Skin of body (tissue), 2 donors: ENCODE data around the gene RERE. TPM values are rescaled to one million over a fixed set of nuclear protein-coding genes. Genes with fewer than 3 reads are reported as not detected.
A peak's percentile ranks its signal among the peaks of the same experiment; 100 is the strongest.
"Not testable (repeated sequence)": the region's sequence is repeated elsewhere in the genome, so short reads cannot be mapped to it uniquely, and the experiment has no call there.

Experiments
- DNase-seq: peaks from one replicate; lab custom pipeline; 2025; lab: John Stamatoyannopoulos, UW
- total RNA-seq: library from RNA; depleted of rRNA; stranded (reverse); fragments of >200 nt; gene quantifications from one replicate; pipeline ENCODE4 v1.2.3, GENCODE V29; 2014

The RERE gene
- total RNA-seq, 1 donor from 2014 or later, result 125 TPM

DNA sequence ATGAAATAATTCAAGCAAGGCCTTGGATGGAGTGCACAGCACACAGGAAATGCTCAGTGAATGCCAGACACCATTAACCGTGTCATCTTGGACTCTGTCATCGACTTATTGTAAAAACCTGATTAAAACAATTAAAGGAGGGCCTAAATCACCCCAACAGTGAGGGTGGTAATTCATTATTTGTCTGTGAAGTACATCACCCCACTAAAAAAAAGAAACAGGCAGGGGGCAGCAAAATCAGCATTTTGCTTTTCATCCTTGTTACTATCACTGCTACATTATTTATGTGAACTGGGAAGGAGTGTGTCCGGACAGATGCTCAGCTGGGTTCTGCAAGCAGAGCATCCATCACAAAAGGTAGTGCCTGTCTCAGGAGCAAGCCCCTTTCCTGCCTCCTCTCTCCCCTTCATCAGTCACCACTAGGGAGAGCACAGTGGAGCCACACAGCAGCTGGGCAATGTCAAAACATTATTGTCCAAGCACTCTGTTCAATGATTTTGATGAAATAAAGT, 98.5 kb downstream of the RERE start:
- DNase-seq, result no peak

DNA sequence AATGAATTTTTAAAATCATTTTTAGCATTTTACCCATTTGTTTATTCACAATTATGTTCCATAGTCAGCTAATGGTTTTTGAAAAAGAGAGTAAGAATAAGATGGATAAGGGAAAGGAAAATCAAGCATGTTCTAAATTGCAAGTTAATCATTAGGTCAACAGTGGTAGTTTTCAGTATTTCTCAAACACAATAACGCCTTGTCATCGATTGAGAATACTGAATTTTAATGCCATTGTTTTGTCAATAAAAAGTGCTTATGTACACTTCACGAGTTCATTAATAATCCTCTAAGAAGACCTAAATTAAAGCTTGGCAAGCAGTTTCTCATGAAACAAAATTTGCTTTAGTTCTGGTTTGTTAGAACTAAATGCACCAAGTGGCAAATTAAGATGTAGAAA, 100.3 kb downstream of the RERE start:
- DNase-seq, result no peak

DNA sequence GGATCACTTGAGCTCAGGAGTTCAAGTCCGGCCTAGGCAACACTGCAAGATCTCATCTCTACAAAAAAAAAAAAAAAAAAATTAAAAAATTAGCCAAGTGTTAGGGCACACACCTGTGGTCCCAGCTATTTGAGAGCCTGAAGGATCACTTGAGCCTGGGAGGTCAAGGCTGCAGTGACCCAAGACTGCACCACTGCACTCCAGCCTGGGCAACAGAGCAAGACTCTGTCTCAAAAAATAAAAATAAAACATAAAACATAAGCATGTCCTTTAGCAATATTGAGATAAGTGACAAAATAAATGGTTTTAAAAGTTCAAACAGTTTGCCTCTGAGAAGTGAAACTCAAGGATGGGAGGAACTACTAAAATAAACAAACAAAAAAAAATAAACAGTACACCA, 101.2 kb downstream of the RERE start:
- DNase-seq, result no peak

DNA sequence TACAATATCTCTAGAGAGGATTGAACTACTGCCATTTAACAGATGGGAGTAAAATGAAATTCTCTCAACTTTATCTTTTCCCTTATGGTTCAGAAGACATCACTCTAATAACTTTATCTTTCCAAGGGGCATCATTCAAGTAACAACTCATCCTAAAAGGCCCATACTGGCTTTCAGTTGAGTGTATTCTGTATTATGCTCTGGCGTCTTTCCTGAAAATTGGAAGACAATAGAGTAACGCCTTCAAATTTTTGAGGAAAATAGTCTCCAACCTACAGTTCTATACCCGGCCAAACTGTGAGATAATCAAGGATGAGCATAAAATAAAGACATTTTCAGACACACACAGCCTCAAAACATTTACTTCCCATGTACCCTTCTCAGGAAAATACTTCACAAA, 103.3 kb downstream of the RERE start:
- DNase-seq, result no peak

DNA sequence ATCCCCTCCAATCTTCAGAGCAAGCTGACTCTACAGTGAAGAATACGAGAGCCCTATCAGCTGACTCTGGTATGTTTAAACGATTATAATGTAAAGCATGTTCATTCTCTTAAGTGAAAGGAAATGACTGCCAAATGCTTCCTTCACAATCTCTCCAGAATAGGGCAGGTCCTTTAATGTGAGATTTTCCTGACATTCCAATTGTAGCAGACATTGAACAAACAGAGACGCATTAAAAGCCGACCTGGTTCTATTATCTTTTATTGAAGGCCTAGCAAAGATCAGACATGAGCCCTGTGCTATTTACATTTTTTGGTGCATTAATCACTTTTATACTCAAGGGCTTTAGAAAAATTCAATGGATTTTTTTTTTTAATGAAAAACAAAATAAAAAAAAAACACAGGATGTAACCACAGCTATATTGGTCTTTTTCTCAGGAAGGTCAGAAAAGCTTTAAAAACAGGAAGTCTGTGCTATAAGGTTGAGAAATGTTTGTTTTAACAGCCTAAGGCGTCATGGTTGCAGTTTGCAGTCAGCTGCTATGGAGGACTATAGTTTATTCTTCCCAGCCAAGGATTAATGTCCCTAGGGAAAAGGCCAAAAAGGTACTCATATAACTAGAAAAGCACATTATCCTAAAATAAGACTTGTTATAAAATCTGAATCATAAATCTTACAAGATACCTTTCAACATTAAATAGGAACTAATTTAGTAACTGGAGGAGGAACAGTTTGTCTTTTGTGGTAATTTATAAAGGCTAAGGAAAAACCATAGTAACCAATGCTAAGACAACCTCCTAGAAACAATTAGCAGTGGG, 104.8 kb downstream of the RERE start:
- DNase-seq, result peak; percentile 80

DNA sequence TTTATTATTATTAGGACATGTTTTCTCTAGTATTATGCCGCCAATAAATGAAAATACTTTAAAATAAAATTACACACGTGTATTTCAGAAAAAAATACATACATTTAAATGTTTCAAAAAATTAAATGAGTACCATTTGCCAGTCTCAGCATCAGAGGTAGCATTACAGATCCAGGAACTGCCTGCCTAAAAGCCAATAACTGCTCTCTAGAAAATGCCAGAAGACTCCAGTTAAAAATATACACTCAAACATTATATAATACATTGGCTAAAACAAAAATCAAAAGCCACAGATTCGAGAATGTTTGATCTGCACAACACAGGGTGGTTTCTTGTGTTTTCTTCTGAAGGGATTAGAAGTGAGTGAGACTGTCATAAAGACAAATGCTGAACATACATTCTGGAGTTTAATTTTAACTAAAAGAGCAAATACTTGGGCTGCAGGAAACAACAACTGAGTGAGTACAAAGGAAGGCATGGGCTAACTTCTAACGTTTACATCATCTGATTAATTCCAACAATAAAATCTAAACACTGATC, 105.5 kb downstream of the RERE start:
- no peak for DNase-seq

DNA sequence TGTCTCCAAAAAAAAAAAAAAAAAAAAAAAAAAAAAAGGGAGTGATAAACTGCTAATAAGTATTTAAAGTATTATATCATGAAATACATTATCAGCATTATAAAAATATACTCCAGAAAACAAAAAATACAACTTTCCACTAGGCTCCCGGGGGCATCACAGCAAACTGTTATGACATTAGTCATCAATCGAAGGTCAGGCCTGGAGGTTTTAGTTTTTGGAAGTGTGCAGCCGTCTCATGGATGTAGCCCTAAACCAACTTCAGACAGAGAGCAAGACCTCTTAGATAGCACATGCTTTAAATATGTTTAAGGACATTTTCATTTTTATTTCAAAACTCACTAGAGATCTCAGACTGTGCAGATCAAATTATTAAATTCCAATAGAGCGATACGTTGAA, 106.3 kb downstream of the RERE start:
- DNase-seq, result no peak

DNA sequence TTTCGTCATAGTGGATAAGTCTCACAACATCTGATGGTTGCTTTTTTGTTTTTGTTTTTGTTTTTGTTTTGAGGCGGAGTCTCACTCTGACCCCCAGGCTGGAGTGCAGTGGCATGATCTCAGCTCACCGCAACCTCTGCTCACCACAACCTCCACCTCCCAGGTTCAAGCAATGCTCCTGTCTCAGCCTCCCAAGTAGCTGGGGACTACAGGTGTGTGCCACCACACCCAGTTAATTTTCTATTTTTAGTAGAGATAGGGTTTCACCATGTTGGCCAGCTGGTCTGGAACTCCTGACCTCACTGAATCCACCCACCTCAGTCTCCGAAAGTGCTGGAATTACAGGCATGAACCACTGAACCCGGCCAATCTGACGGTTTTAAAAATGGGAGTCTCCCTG, 109.2 kb downstream of the RERE start:
- no peak for DNase-seq

DNA sequence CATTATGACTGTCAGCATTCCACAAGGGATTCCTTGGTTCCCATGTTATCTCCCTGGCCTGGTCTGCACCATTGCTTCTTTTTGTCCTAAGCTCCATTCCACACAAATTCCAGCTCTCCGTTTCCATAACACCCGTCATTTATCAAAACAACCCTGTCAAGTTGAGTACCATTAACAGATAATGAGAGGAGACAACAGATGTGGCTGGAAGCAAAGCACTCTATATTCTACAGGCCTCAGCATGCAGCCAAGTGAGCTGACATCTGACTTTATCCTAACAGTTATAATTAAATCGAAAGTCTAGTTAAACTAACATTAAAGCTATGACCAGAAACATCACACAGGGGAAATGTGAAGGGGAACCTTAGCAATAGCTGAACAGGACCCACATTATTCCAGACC, 110.4 kb downstream of the RERE start:
- peak; percentile 11 for DNase-seq

DNA sequence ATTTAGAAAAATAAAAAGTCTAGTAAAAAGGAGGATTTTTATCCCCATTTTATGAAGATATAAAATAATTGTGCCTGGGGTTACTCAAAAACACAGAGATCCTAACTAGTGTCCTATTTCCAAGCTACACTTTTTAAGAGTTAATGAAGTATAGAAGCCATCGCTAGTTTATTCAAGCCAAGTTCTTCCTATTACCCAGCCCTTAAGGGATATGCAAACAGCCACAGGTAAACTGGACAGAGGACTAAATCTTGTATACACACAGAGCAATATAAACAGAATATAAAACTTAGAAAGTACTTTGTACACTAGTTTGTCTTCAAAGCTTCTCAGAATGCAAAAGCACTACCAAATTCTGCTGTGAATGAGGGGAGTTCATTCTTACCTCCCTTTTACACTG, 111.1 kb downstream of the RERE start:
- DNase-seq, result no peak

DNA sequence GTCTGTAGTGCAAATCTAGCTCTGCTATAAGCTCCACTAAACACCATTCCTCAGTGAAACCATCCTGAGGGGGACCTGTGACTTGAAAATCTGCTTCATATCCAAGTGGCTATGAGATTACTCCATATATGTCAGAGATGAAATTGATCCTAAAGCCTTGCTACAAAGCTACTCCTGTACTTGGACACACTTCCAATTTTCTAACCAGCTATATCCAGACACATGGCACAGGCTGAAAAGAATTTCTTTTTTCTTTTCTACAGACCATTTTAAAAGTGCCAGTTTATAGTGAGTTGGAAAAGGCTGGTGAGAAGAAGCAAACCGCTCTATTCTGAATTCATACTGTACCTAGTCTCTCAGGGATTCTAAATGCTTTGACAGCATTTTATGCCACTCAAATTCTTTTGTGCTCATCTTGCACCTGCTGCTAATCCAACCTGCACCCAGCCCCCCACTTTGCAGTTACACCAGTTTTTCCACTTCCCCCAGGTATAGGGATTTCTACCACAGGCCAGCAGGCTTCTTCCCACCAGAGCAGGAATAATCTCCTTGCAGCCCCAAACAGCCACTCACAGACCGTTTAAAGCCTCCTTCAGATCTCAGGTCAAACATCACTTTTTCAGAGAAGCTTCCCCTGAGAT, 112.5 kb downstream of the RERE start:
- DNase-seq, result no peak

DNA sequence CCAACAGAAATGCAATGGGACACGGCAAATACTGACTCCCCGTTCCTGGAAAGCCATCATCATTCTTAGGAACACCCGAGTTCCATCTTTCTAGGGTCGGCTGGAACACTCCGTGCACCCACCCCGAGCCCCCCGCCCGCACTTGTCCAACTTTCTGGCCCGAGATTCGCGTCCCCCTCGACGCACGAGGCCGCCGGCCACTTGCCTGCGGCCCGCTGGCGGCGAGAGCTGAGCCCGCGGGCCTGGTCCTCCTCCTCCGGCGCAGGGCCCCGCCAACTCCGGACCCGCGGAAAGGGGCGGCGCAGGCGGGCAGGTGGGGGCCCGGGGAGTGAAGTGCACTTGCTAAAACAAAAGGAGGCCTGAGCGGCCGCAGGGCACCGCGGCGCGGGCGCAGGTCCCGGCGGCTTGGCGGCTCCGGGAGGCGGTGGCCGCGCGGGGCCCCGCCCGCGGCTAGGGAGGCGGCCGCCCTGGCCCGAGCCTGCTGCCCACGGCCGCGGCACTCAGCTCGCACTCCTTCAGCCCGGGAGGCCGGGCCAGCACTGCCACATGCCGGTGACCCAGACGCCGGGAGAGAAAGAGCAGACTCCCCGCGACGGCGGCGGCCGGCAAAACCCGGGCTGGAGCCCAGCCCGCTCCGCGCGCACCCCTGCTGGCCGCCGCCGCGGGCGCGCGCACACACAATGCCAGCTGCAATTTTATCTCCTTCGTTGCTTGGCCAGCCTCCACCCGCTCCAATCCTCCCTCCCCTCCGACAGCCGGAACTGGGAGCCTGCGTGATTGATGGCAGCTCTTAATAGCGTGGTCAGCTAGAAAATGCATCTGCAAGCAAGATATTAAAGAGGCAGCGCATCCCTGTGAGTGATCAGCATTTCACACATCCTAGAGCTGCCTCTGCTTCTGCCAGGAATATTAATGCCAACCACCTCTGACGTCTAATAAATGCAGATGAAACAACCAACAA, 114.3 kb downstream of the RERE start:
- DNase-seq, result peak; percentile 88

DNA sequence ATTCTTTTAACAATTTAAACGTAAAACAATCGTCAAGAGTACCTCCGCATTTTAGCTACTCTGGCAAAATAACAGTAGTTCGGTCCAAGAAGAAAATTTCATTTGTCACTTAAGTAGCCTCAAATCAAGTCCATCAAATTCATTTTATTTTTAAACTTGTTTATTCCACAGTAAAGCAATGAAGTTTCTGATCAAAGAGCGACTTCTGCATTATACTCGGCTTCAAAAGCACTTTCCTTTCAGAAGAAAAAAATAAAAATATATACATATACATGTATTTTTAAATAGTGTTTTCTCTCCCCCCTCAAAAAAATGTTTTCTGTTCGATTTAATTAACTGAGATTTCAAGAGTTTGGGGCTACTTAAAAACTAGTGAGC, 115.0 kb downstream of the RERE start:
- DNase-seq, result peak; percentile 23

DNA sequence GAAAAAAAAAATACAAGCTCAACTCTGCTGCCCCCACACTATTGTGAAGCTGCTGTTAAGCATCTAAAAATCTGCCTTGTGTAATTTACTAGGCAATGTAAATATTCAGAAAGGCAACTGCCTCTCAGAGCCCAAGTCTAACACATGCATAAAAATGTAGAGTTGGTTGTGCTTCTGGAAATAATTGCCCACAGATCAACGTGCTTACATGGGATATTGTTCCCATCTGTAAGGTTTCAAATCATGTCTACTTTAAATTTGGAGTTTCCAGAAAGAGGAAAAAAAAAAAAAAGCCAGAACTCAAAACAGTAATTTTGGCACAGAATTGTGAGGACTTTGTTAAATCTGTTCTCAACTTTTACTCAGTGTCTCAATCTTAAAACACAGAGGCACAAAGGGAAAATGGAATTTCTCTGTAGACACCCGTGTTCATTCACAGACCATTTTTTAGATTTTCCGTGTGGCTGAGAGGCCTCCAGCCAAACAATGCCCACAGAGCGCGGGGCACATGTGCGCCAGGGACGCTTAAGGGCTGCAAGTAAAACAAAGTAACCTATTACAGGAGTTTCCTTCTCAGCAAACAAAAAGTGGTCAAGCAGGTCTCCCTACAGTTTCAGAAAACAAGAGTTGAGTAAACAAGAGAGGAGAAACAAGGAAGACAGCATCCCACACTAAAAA, 115.5 kb downstream of the RERE start:
- peak; percentile 89 for DNase-seq

DNA sequence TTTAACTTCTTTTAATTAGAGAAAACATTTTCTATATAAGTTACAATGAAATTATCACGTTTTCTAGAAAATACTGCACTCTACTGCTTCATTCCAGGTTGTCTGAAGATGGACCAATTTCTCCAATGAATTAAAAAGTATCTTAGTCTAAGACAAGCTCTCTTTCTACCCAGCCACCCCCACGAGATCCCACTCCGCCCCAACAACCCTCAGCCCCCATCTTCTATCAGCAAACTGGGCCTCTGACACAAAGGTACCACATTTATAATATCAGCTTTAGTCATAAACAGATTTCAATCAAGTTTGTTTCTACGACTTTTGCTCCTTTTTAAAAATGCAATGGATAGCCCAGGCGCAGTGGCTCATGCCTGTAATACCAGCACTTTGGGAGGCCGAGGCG, 117.8 kb downstream of the RERE start:
- DNase-seq, result no peak

DNA sequence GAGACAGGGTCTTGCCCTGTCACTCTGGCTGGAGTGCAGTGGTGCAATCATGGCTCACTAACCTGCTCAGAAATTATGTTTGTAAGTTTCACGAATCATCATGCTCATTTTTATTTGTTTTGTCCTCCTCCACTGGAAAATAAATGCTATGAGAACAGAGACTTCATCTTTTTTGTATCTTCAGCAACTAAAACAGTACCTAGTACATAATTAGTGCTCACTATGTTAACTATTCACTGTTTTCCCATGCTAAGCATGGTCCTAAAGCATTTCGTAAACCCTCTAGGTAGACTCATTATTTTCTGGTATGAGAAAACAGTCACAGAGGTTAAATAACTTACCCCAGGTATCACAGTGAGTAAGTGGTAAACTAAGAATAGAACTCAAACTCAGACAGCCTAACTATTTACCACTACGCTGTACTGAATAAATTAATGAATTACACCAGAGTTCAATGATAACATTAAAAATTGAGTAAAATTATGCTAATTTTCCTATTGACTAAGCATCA, 118.4 kb downstream of the RERE start:
- DNase-seq, result no peak

DNA sequence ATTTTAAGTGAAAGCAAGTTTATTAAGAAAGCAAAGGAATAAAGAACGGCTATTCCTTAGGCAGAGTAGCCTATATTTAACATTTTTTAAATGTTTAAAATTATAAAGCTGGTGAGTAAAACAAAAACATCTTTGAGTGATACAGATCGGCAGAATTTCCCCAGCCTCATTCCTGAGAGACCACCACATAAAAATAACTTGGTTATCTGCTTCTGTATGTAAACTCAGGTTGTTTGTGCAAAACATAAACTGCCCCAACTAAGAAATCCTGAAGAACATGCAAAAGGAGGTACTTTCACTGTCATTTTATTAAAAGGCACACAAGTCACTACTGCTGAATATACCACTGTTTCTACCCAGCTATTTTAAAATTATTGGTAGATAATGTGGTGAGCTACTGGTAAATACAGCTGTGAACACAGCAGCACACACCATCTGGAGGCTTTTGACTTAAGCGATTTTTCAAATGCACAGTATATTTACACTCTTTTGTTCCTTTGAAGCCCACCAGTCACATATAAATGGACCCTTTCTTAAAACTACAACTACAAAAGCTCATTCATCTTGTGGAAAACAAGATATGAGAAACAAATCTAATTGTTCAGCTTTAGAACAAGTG, 119.3 kb downstream of the RERE start:
- DNase-seq, result no peak

DNA sequence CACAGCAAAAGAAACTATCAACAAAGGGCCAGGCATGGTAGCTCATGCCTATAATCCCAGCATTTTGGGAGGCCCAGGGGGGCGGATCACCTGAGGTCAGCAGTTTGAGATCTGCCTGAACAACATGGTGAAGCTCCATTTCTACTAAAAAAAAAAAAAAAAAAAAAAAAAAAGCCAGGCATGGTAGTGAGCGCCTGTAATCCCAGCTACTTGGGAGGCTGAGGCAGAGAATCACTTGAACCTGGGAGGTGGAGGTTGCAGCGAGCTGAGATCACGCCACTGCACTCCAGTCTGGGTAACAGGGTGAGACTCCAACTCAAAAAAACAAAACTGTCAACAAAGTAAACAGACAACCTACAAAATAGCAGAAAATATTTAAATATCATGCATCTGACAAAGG, 122.0 kb downstream of the RERE start:
- not testable (repeated sequence) for DNase-seq

DNA sequence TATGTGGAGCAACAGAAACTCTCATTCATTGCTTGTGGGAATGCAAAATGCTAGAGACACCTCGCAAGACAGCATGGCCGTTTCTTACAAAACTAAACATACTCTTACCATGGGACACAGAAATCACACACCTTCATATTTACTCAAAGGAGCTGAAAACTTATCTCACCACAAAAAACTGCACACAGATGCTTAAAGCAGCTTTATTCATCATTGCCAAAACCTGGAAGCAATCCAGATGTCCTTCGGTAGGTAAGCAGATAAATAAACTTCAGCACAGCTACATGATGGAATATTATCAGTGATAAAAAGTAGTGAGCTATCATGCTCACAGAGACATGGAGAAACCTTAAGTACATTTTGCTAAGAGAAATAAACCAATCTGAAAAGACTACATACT, 124.3 kb downstream of the RERE start:
- DNase-seq, result no peak

DNA sequence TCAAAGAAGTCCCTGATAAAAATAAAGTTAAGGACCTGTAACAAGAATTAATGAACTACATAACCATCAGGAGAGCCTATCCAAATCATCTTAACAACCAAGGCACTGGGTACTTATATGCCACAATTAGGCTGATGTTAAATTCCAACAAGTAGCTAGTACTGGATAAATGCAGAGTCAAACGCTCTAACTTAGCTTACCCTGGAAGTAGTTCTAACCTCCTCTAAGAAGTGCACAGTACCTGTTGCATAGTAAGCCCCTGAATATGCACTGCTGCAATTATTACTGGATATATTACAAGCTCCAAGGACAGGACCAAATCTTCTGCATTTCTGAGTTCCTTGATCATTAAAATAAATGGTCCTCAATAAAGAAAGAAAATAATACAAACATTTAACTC, 125.8 kb downstream of the RERE start:
- no peak for DNase-seq

DNA sequence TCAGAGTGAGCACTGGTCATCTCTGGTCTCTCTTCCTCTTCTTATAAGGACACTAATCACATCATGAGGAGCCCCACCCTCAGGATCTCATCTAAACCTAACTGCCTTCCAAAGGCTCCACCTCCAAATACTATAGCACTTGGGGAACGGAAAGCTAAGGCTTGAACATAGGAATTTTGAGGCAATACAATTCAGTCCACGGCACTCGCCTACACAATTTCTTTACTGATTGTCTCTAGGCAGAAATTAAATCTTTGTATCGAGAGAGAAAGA, 127.3 kb downstream of the RERE start:
- no peak for DNase-seq
